Stimulated activated CD4-positive, alpha-beta T cell treated with anti-CD3 and anti-CD28 coated beads, TNF-alpha, amount 100 ng/mL, for 48 hours (primary cell): Measurements from ENCODE around the gene PAXIP1.
"Not testable (repeated sequence)": the region's sequence is repeated elsewhere in the genome, so short reads cannot be mapped to it uniquely, and the experiment has no call there.

ENCODE experiments used
- DNase-seq, 3 donors: peaks; one replicate each; pipeline ENCODE4 v3.0.0-alpha.2; 2020; ENCODE audit warnings: low read depth in 3 of 3

The PAXIP1 gene

GRCh38 chr7:154942691-154943090 is 60.2 kb downstream of the PAXIP1 start:
- DNase-seq, result no peak

GRCh38 chr7:154937837-154938236 is 65.1 kb downstream of the PAXIP1 start:
- no peak for DNase-seq

GRCh38 chr7:154934353-154934952 is 68.5 kb downstream of the PAXIP1 start:
- DNase-seq, result not testable (repeated sequence)

GRCh38 chr7:154931906-154932305 is 71.0 kb downstream of the PAXIP1 start:
- no peak for DNase-seq

GRCh38 chr7:154929006-154929726 is 73.8 kb downstream of the PAXIP1 start:
- DNase-seq, result no peak

- peak in 1 of 3 donors; percentile 7 for DNase-seq
Observed at GRCh38 chr7:154928136-154929005, 74.6 kb downstream of the PAXIP1 start.

- peak; percentile 54 to 70 (median 58) for DNase-seq
Observed at GRCh38 chr7:154927624-154928125, 75.2 kb downstream of the PAXIP1 start.

GRCh38 chr7:154922472-154922871 is 80.5 kb downstream of the PAXIP1 start:
- not testable (repeated sequence) for DNase-seq

- no peak for DNase-seq
Observed at GRCh38 chr7:154919344-154920225, 83.3 kb downstream of the PAXIP1 start.

- DNase-seq, result no peak
Observed at GRCh38 chr7:154918741-154919140, 84.2 kb downstream of the PAXIP1 start.

GRCh38 chr7:154918266-154918665 is 84.7 kb downstream of the PAXIP1 start:
- DNase-seq, result no peak

GRCh38 chr7:154917808-154918160 is 85.1 kb downstream of the PAXIP1 start:
- DNase-seq, result no peak

GRCh38 chr7:154916856-154917807 is 85.8 kb downstream of the PAXIP1 start:
- no peak for DNase-seq

- no peak for DNase-seq
Observed at GRCh38 chr7:154916381-154916780, 86.5 kb downstream of the PAXIP1 start.

- no peak for DNase-seq
Observed at GRCh38 chr7:154915600-154915999, 87.3 kb downstream of the PAXIP1 start.

- no peak for DNase-seq
Observed at GRCh38 chr7:154914996-154915380, 87.9 kb downstream of the PAXIP1 start.

GRCh38 chr7:154914308-154914995 is 88.5 kb downstream of the PAXIP1 start:
- DNase-seq, result no peak

- DNase-seq, result peak; percentile 73 to 86 (median 79)
Observed at GRCh38 chr7:154913638-154914307, 89.2 kb downstream of the PAXIP1 start.
